Left colon (tissue), 2 donors: ENCODE measurements around the gene CDC42BPB. TPM values are rescaled to one million over a fixed set of nuclear protein-coding genes. Genes with fewer than 3 reads are reported as not detected.

Experiments used
- ATAC-seq: fragments of 200-7000 bp; cut with Tn5 transposase; one replicate; pipeline ENCODE4 v1.9.1; 2020; ENCODE audit warnings: mild to moderate bottlenecking, moderate library complexity
- DNase-seq, 2 donors: peaks; one replicate each; pipeline ENCODE4 v3.0.0-alpha.2; 2020
- intact Hi-C, 2 donors: fragments of 100-400 bp; cut with DNase I in 1 of 2; cut with micrococcal nuclease in 1 of 2; formaldehyde crosslinking; loops; one replicate each; pipeline versions ENCODE4 v1.11.2 to v1.14.0; 2022; cut with DNase I, micrococcal nuclease
- total RNA-seq, 2 donors: library from RNA; stranded (reverse); fragmentation: NEBNext Ultra II Directional; extraction: Animal tissue kit (Norgen Biotek cat#: 25700); gene quantifications; one replicate each; pipeline ENCODE4 v1.2.1, GENCODE V29; 2021
- donor health status: DM: no; HTN: no; CAD: no.
- donor health status: DM: yes; HTN: yes; CAD: no.

Gene CDC42BPB
- total RNA-seq, 2 donors from 2014 or later: 75.5 to 85.2 TPM

- intact Hi-C loops: no loop called here
- no peak for DNase-seq
- no peak for ATAC-seq
Measured at GRCh38 chr14:102965971-102966655, 91.2 kb downstream of the CDC42BPB start.

GRCh38 chr14:102965282-102965681 lies 92.1 kb downstream of the CDC42BPB start:
- DNase-seq (no peak), ATAC-seq (no peak)
- intact Hi-C loops: no loop called here

GRCh38 chr14:102964152-102964730 lies 93.1 kb downstream of the CDC42BPB start:
- intact Hi-C loops: no loop called here
- ATAC-seq: no peak
- DNase-seq: no peak

- intact Hi-C loops: no loop called here
- ATAC-seq: peak; percentile 78
Measured at GRCh38 chr14:102962111-102962627, 95.2 kb downstream of the CDC42BPB start.

GRCh38 chr14:102958461-102958860 lies 98.9 kb downstream of the CDC42BPB start:
- intact Hi-C loops: no loop called here
- ATAC-seq: no peak
- no peak for DNase-seq

More at GRCh38 chr14:102962111-102962627, 95.2 kb downstream of the CDC42BPB start:
- DNase-seq: no peak

GRCh38 chr14:102957222-102957621 lies 100.1 kb downstream of the CDC42BPB start:
- ATAC-seq (no peak), DNase-seq (no peak)
- intact Hi-C loops: no loop called here

GRCh38 chr14:102955636-102956408 lies 101.5 kb downstream of the CDC42BPB start:
- intact Hi-C loops: no loop called here
- DNase-seq (no peak), ATAC-seq (no peak)

- intact Hi-C loops: no loop called here
- ATAC-seq (no peak), DNase-seq (no peak)
Measured at GRCh38 chr14:102954081-102954789, 103.1 kb downstream of the CDC42BPB start.

GRCh38 chr14:102953100-102953499 lies 104.2 kb downstream of the CDC42BPB start:
- intact Hi-C loops: no loop called here
- DNase-seq (no peak), ATAC-seq (no peak)

GRCh38 chr14:102952276-102952675 lies 105.1 kb downstream of the CDC42BPB start:
- intact Hi-C loops: no loop called here
- DNase-seq: no peak
- ATAC-seq: no peak

- intact Hi-C loops: no loop called here
- no peak for ATAC-seq
Measured at GRCh38 chr14:102951799-102952198, 105.5 kb downstream of the CDC42BPB start.

GRCh38 chr14:102951034-102951433 lies 106.3 kb downstream of the CDC42BPB start:
- ATAC-seq: no peak
- intact Hi-C loops: no loop called here
- no peak for DNase-seq

More at GRCh38 chr14:102951799-102952198, 105.5 kb downstream of the CDC42BPB start:
- DNase-seq: no peak

- intact Hi-C loops: no loop called here
- DNase-seq (no peak), ATAC-seq (no peak)
Measured at GRCh38 chr14:102949801-102950451, 107.4 kb downstream of the CDC42BPB start.

- ATAC-seq: peak; percentile 30
- DNase-seq: peak in 1 of 2 donors; percentile 46
- intact Hi-C loops: no loop called here
Measured at GRCh38 chr14:102949062-102949800, 108.1 kb downstream of the CDC42BPB start.

- intact Hi-C loops: no loop called here
- DNase-seq: no peak
- no peak for ATAC-seq
Measured at GRCh38 chr14:102948698-102949061, 108.7 kb downstream of the CDC42BPB start.

- ATAC-seq (peak; percentile 72), DNase-seq (no peak)
- intact Hi-C loops: no loop called here
Measured at GRCh38 chr14:102947321-102948103, 109.8 kb downstream of the CDC42BPB start.
